Neuron (in vitro differentiated cells): Measurements from ENCODE around the gene NRCAM.

Experiments used
- H2AFZ ChIP-seq: one replicate; pipeline ENCODE4 v1.6.1; 2013; ENCODE audit warnings: low read depth, mild to moderate bottlenecking, inconsistent platforms, low read length, moderate library complexity
- H3K27me3 ChIP-seq: one replicate; pipeline ENCODE4 v1.6.1; 2013; ENCODE audit warnings: low read length; ENCODE audit not compliant: insufficient read depth
- H3K36me3 ChIP-seq: one replicate; pipeline ENCODE4 v1.6.1; 2013; ENCODE audit warnings: low read length; ENCODE audit not compliant: insufficient read depth
- H3K4me1 ChIP-seq: one replicate; pipeline ENCODE4 v1.6.1; 2013; ENCODE audit warnings: low read length; ENCODE audit not compliant: insufficient read depth
- H3K4me3 ChIP-seq: 2 replicates; pipeline ENCODE4 v1.5.1; 2013; ENCODE audit warnings: mild to moderate bottlenecking, low read length, moderate library complexity
- H3K9me3 ChIP-seq: one replicate; pipeline ENCODE4 v1.6.1; 2013; ENCODE audit warnings: low read length

NRCAM gene

GRCh38 chr7:108254259-108254658 lies 202.0 kb downstream of the NRCAM start:
- no peaks in the 10 kb centered on the region for H3K36me3 ChIP-seq
- H3K27me3 ChIP-seq = no peaks in the 10 kb centered on the region
- H3K4me1 ChIP-seq = no peaks in the 10 kb centered on the region
- H2AFZ ChIP-seq = no peak overlapping the region
- no peak overlapping the region for H3K4me3 ChIP-seq
- H3K9me3 ChIP-seq = no peaks in the 10 kb centered on the region

- no peaks in the 10 kb centered on the region for H3K27me3 ChIP-seq
- H3K9me3 ChIP-seq = no peaks in the 10 kb centered on the region
- H3K4me3 ChIP-seq = no peak overlapping the region
- no peaks in the 10 kb centered on the region for H3K36me3 ChIP-seq
- no peak overlapping the region for H2AFZ ChIP-seq
- no peaks in the 10 kb centered on the region for H3K4me1 ChIP-seq
These were observed 202.8 kb downstream of the NRCAM start for GRCh38 chr7:108253275-108254044.

- Histone ChIP-seq H2AFZ (no peak overlapping the region), H3K27me3 (no peaks in the 10 kb centered on the region), H3K4me3 (no peak overlapping the region), H3K9me3 (no peaks in the 10 kb centered on the region), H3K4me1 (peaks cover 1% of the 10 kb centered on the region), H3K36me3 (no peaks in the 10 kb centered on the region)
These were observed 204.1 kb downstream of the NRCAM start for GRCh38 chr7:108252177-108252576.

GRCh38 chr7:108251700-108252099 lies 204.5 kb downstream of the NRCAM start:
- no peaks in the 10 kb centered on the region for H3K27me3 ChIP-seq
- no peak overlapping the region for H2AFZ ChIP-seq
- no peaks in the 10 kb centered on the region for H3K9me3 ChIP-seq
- peaks cover 6% of the 10 kb centered on the region for H3K4me1 ChIP-seq
- H3K4me3 ChIP-seq = no peak overlapping the region
- no peaks in the 10 kb centered on the region for H3K36me3 ChIP-seq

DNA sequence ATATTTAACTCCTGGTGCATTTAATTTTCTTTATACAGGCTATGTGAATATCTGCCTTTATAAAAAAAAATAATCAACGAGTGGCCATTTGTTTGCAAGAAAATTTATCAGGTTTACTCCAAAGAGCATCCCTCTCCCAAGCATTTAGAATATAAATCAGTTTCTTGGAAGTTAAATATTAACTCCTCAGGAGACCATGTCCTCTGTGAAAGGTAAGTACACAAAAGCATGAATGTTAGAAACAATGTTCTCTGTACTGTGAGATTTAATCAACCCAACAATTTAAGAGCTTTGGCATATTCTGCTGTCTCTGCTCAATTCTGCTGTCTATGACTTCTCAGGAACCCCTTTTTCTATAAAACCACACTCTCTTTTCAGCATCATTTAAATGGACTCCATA lies 206.8 kb downstream of the NRCAM start:
- Histone ChIP-seq H3K4me1 (peaks cover 20% of the 10 kb centered on the region), H2AFZ (no peak overlapping the region), H3K9me3 (no peaks in the 10 kb centered on the region), H3K36me3 (no peaks in the 10 kb centered on the region), H3K4me3 (no peak overlapping the region), H3K27me3 (no peaks in the 10 kb centered on the region)

DNA sequence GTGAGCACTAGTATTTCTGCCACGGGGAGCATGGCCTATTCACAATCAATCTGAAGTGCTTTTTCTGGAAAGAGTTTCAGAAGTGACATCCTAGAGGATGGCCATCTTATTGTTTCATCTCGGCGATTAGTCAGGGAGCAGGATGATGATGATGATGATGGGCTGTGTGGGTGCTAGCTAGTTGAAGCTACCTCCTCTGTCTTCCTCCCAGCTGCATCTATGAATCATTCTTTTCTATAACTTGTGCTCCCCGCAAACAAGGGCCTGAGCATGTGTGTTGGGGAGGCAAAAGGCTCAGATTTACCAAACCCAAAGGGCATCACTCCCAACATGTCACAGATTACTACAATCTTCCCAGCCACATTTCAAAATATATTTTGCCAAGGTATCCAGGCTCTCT lies 207.4 kb downstream of the NRCAM start:
- Histone ChIP-seq H2AFZ (no peak overlapping the region), H3K4me1 (peaks cover 20% of the 10 kb centered on the region)

GRCh38 chr7:108248418-108248817 lies 207.8 kb downstream of the NRCAM start:
- Histone ChIP-seq H3K36me3 (no peaks in the 10 kb centered on the region), H3K9me3 (no peaks in the 10 kb centered on the region), H3K27me3 (no peaks in the 10 kb centered on the region), H2AFZ (no peak overlapping the region), H3K4me3 (no peak overlapping the region), H3K4me1 (peaks cover 20% of the 10 kb centered on the region)

More for the DNA sequence above, 207.4 kb downstream of the NRCAM start:
- H3K36me3 ChIP-seq = no peaks in the 10 kb centered on the region
- H3K27me3 ChIP-seq = no peaks in the 10 kb centered on the region
- H3K9me3 ChIP-seq = no peaks in the 10 kb centered on the region
- H3K4me3 ChIP-seq = no peak overlapping the region

DNA sequence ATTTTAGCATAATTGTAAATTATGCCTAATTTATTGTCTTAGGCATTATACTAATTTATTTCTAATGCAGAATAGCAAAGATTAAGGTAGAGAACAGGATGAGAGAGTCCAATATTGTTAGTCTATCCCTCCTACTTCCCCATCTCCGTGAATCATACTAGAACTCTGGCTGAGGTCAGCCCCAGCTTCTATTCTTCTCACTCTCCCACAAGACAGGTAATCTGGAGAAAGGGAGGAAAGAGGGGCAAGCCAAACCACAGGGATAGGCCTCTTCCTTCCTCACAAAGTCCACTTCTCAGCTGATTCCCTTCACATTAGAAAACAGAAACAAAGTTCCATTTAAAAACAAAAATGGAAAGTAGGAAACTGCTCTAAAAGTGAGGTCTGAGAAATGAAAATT lies 208.6 kb downstream of the NRCAM start:
- Histone ChIP-seq H3K36me3 (no peaks in the 10 kb centered on the region), H2AFZ (no peak overlapping the region), H3K4me1 (peaks cover 20% of the 10 kb centered on the region), H3K4me3 (no peak overlapping the region), H3K27me3 (no peaks in the 10 kb centered on the region), H3K9me3 (no peaks in the 10 kb centered on the region)

DNA sequence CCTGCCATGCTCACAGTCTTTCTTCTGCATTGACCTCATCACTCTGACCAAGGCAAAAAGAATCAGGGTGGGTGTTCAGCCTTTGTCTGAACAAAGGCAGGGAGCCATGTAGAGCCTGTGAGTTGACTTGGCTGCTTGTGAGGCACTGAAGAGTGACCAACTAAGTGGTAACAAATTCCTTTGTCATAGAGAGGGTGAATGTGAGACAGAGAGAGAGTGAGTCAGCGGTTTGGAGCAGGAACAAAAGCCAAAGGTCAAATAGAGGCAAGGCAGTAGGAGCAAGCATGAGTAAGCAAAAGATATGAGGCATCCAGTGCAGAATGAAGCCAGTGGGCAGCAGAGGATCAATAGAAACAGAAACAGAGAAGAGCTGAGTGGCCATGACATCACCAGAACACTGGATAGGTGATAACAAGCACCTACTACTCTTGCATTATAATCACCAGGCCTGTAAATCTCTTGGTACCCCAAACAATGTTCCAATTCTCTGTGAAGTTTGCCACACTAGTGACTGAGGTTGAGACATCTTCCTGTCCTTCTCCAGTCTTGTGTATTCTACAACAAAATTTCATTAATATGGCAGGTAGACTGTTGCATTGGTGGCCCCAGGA lies 209.9 kb downstream of the NRCAM start:
- Histone ChIP-seq H3K36me3 (no peaks in the 10 kb centered on the region), H3K4me1 (peaks cover 20% of the 10 kb centered on the region), H3K27me3 (no peaks in the 10 kb centered on the region), H3K9me3 (no peaks in the 10 kb centered on the region), H2AFZ (no peak overlapping the region), H3K4me3 (no peak overlapping the region)

GRCh38 chr7:108245523-108246226 lies 210.6 kb downstream of the NRCAM start:
- no peaks in the 10 kb centered on the region for H3K9me3 ChIP-seq
- H3K4me3 ChIP-seq = no peak overlapping the region
- H3K4me1 ChIP-seq = peaks cover 20% of the 10 kb centered on the region
- H3K36me3 ChIP-seq = no peaks in the 10 kb centered on the region
- H3K27me3 ChIP-seq = no peaks in the 10 kb centered on the region
- no peak overlapping the region for H2AFZ ChIP-seq

DNA sequence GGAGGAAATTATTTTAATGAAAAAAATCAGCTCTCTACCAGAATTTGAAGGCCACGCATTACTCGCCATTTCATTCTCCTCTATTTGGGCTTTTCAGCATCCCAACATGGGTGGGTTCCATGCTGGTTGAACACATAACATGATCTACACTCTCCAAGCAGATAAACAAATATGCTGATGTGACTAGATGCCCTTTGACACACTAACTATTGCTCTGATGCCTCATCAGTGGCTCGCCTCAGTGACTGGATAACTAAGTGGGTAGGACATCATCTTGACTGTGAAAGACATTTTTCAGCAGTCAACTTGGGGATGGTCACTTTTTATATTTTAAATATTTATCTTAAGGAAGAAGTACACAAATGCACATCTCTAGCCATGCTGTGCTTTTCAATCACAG lies 212.1 kb downstream of the NRCAM start:
- no peaks in the 10 kb centered on the region for H3K27me3 ChIP-seq
- no peaks in the 10 kb centered on the region for H3K9me3 ChIP-seq
- no peak overlapping the region for H3K4me3 ChIP-seq
- no peaks in the 10 kb centered on the region for H3K36me3 ChIP-seq
- H3K4me1 ChIP-seq = peaks cover 26% of the 10 kb centered on the region
- H2AFZ ChIP-seq = no peak overlapping the region

DNA sequence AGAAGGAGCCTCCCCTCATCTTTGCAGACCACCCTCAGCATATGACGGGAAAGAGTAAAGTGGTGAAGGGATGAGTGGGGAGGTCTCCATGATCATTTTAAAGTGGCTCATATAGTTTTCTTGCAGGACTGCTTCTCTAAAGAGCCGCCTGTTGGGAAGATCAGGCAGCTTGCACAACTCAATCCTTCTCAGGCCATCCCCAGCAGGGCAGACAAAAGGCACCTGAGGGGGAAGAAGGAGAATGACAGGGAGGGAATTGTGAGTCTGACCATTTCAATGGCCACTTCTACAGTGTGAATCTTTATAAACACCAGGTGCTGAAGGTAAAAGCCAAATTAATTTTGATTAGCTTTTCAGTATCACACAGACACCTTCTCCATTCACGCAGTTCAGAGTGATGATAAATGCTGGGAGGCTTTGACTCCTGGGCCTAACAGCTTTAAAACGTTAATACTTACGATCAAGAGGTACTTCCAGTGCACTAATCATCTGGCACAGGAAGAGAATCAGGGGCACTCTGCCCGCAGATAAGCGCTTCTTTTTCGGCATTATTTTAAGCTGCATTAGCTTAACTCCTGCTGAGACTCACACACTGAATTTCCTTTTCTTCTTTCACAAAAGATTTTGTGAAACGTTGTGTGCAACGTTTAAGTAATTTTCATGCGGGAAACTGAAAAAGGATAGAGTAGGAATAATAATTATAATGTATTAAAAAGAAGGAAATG lies 216.6 kb downstream of the NRCAM start:
- H3K27me3 ChIP-seq = no peaks in the 10 kb centered on the region
- H3K36me3 ChIP-seq = no peaks in the 10 kb centered on the region
- H3K4me1 ChIP-seq = peaks cover 11% of the 10 kb centered on the region
- no peak overlapping the region for H2AFZ ChIP-seq
- H3K4me3 ChIP-seq = no peak overlapping the region
- no peaks in the 10 kb centered on the region for H3K9me3 ChIP-seq
